Measurements from ENCODE around the gene ATAD3A.

DNA sequence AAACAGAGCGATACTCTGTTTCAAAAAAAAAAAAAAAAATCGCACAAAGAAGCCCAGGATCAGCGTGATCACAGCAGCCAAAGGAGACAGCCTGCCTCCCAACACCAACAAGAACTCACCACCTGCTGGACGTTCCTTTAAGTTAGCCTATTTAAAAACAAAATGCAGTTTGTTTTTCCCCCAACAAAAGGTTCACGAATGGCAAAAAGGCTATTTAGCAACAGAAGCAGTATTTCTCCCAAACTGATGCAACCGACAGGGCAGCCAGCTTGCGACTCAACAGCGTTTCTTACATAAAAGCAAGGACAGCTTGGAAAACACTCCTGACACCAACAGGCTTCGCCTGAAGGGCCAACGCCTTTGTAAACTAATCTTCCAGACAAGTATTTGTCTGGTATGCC lies 55.9 kb downstream of the ATAD3A start:
- TF ChIP-seq, protein P1, sequence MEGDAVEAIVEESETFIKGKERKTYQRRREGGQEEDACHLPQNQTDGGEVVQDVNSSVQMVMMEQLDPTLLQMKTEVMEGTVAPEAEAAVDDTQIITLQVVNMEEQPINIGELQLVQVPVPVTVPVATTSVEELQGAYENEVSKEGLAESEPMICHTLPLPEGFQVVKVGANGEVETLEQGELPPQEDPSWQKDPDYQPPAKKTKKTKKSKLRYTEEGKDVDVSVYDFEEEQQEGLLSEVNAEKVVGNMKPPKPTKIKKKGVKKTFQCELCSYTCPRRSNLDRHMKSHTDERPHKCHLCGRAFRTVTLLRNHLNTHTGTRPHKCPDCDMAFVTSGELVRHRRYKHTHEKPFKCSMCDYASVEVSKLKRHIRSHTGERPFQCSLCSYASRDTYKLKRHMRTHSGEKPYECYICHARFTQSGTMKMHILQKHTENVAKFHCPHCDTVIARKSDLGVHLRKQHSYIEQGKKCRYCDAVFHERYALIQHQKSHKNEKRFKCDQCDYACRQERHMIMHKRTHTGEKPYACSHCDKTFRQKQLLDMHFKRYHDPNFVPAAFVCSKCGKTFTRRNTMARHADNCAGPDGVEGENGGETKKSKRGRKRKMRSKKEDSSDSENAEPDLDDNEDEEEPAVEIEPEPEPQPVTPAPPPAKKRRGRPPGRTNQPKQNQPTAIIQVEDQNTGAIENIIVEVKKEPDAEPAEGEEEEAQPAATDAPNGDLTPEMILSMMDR (IDR thresholded peaks at IDR 0.05 in 8 of 11, conservative IDR thresholded peaks at IDR 0.05 in 3 of 11) = no peak
- no peak for TF ChIP-seq POLR2A (IDR thresholded peaks at IDR 0.05)
- TF ChIP-seq POLR2AphosphoS5 (IDR thresholded peaks at IDR 0.05) = no peak

Measured in spleen (tissue), 7 donors.